HG03439 (cell line): ENCODE measurements around the gene ZNF736.
"Not testable (repeated sequence)": the region's sequence is repeated elsewhere in the genome, so short reads cannot be mapped to it uniquely, and the experiment has no call there.

Source experiments
- ATAC-seq: cut with Tn5 transposase; IDR thresholded peaks from one replicate; pipeline ENCODE4 v1.9.1; 2021; ENCODE audit warnings: mild to moderate bottlenecking, moderate library complexity; ENCODE audit not compliant: unreplicated experiment

The ZNF736 gene

DNA sequence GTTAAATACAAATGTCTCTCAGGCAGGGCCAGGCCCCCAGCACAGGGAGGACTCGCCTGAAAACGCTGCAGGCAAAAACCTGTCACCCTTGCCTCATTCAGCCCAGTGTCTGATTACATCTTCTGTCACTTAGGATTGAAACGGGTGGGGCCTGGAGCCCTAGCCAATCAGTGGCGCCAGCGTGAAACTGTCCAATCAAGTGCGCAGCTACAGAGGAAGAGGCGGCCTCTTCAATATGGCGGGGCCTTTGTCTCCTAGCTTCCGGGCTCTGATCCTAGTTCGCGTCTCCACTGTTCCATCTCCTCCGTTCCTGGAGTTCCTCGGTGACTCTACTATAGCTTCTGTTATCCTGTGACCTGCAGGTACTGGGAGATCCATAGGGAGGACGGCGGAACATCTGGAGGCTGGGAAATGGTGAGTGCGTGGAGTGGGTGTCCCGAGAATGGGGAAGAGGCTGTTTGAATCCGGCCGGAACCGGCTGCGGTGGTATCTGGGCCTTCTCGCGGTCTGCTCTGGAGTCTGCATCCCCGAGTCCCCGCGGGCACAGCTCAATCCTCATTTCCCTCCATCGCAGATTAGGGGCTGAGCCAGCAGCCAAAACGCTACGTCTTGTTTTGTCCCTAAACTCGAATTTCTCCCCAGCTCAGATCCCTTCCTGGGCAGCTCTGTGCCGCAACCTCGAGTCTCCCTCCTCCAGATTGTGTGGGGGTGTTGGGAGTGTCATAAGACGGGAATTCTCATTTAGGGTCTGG lies at the start of gene ZNF736:
Gene ZNF736 (plus strand): TSS at position 222 of the 752 bp plus-strand sequence. CDS start 190 bp downstream, at position 412.
- ATAC-seq, result peak; percentile 100

DNA sequence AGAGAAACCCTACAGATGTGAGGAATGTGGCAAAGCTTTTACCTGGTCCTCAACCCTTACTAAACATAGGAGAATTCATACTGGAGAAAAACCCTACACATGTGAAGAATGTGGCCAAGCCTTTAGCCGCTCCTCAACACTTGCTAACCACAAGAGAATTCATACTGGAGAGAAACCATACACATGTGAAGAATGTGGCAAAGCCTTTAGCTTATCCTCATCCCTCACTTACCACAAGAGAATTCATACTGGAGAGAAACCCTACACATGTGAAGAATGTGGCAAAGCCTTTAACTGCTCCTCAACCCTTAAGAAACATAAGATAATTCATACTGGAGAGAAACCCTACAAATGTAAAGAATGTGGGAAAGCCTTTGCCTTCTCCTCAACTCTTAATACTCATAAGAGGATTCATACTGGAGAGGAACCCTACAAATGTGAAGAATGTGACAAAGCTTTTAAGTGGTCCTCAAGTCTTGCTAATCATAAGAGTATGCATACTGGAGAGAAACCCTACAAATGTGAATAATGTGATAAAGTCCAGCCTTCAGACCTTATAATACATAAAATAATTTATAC lies 47.3 kb upstream of the ZNF736 start:
- no peak for ATAC-seq

DNA sequence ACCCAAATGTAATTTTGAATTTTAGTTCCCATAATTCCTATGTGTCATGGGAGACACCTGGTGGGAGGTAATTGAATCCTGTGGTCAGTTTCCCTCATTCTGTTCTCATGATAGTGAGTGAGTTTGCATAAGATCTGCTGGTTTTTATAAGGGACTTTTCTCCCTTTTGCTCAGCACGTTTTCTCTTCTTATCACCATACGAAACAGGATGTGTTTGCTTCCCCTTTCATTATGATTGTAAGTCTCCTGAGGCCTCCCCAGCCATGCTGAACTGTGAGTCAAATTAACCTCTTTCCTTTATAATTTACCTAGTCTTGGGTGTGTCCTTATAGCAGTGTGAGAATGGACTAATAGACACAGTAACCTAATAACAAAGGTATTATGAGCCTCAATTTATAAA lies 36.1 kb upstream of the ZNF736 start:
- ATAC-seq, result no peak

DNA sequence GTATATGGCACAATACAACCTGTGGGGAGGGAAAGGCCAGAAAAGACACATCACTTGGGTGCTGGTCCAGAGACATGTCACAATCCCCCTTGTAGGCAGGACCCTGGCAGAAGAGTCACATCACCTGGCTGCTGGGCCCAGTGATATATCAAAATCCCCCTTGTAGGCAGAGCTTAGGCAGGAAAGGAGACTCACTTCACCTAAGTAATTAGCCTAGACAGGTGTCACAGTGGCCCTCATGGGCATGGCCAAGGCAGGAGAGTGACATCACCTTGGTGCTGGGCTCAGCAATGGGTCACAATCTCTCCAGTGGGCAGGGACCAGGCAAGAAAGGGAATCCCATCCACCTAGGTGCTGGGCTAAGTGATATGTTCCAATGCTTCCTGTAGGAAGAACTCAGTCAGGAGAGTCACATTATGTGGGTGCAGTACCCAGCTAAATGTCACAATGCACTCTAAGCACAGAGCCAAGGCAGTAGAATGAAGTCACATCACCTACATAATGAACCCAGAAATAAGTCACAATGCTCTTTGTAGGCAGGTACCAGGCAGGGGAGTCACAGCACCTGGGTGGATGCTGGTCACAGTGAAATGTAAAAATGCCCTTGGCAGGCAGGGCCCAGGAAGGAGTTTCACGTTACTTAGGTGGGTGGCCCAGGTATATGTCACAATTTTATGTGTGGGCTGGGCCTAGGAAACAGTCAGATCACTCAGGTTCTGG lies 18.9 kb upstream of the ZNF736 start:
- ATAC-seq, result no peak

DNA sequence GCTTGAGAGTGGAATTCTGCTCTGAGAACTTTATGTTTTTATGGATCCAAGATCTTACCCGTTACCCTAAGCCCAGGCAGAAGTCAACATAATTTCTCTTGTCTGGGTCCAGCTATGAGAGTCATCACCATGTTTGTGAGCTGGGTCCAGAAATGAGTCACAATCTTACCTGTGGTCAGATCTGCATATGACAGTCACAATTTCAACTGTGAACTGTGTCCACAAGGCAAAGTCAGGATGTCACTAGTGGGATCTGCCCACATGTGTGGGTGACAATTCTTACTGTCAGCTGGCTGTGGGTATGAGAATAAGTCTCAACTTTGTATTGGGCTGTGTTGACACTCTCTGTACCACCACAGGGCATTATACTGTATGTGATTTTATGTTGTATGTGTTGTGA lies 16.3 kb upstream of the ZNF736 start:
- ATAC-seq, result not testable (repeated sequence)

DNA sequence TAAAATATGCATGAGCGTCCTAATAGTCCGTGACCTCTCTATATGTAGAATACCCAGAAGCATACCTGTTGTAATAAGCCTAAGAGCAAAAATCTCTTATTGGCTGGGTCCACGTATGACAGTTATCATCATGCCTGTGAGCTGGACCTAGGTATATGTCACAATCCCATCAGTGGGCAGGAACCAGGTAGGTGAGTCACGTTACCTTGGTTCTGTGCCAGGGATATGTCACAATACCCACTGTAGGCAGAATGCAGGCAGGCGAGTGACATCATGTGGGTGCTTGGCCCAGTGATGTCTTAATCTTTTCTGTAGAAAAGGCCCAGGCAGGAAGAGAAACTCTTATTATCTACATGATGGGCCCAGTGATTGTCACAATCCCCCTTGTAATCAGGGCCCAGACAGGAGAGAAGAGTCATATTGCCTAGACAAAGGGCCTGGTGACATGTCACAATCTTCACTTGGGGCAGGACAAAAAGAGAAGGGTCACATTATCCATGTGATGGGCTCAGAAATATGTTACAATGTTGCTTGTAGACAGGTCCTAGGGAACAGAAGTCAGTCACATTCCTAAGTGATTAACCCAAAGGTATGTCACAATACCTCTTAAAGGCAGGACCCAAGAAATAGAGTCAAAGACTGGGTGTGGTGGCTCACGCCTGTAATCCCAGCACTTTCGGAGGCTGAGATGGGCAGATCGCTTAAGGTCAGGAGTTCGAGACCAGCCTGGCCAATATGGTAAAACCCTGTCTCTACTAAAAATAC lies 12.9 kb upstream of the ZNF736 start:
- ATAC-seq, result no peak

DNA sequence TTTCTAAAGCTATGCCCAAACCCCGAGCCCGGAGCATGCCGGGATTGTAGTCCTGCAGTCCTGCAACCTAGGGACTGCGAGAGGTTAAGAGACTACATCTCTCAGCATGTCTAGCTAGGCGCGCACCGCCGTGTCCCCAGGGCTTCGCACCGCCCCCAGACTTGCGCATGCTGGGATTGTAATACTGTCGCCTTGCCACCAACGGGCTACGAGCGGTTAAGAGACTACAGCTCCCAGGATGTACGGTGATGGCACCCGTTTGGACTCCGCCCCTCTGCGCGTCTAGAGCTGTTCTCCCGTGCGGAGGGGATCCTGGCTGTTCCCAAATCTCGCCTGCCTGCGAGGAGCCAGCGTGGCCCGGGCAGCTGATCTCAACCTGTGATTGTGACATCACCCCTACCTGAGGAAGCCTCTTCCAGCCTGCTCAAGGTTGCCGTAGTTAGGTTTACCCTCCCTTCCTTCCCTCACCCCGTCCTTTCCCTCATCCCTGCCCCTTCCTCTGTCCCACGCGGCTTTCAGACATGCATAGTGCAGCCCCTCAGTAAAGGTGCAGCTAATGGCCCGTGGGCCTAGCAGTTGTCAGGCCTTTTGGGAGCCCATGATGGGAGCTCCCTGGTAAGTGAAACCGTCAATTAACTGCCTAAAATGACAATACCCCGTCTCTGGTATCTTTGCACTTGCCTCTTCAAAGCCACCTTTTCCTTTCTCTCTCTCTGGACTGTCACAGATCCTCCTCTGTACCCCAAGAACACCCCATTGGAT lies 6.3 kb upstream of the ZNF736 start:
- peak; percentile 99 for ATAC-seq

DNA sequence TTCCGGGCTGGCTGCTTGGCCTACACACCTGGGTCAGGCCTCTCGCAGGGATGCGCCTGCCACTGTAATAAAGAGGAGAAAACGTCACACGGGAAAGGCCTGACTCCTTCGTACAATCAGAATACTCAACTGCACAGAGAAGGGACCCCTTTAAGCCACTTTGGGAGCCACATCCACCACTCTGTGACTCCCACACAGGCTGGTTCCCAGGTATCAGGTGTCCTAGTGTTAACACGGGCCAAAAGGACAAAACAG lies 5.8 kb upstream of the ZNF736 start:
- ATAC-seq, result no peak

DNA sequence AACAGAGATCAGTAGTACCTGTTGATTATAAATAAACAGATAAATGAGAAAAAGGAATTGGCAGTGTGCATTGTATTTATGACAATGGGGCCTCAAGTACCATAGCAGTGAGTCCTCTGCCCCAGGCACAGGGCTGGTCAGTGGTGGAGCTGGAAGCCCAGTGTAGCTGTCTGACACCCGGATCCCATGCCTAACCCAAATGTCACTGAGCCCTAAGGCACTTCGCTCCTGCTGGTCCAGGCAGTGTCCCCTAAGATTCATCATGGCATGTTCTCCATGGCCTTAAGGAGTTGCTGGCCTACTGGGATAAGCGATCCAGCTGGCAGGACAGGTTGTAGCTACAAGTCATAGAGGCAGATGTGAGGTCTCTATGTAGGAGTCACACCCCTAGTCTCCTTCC lies 3.3 kb upstream of the ZNF736 start:
- no peak for ATAC-seq

DNA sequence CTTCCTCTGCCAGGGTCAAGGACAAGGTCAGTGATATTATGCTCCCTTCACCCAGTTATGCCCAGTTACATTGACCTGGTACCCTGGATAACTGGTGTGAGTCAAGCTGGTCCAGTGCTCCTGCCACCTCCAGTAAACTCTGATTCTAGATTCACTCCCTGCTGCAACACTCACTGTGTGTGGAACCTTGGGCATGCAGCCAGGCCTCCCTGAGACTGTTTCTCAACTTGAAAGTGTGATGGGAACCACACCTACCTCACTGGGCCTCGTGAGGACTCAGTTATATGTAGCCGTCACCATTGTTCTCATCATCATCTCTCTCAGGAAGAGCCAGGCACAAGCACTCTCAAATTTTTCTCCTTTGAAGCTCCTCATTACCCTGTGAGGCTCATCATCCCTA lies 935 bp upstream of the ZNF736 start:
- no peak for ATAC-seq

DNA sequence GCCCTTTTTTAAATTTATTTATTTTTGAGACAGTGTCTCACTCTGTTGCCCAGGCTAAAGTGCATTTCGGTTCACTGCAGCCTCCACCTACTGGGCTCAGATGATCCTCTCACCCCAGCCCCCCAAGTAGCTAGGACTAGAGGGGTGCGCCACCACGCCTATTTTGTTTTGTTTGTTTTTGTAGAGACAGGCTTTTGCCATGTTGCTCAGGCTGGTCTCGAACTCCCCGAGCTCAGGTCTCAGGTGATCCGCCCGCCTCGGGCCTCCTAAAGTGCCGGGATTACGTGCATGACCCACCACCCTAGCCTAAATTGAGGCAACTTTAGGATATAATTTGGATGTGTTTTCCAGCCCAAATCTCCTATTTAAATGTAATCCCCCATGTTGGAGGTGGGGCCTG lies 805 bp downstream of the ZNF736 start:
- ATAC-seq, result no peak

DNA sequence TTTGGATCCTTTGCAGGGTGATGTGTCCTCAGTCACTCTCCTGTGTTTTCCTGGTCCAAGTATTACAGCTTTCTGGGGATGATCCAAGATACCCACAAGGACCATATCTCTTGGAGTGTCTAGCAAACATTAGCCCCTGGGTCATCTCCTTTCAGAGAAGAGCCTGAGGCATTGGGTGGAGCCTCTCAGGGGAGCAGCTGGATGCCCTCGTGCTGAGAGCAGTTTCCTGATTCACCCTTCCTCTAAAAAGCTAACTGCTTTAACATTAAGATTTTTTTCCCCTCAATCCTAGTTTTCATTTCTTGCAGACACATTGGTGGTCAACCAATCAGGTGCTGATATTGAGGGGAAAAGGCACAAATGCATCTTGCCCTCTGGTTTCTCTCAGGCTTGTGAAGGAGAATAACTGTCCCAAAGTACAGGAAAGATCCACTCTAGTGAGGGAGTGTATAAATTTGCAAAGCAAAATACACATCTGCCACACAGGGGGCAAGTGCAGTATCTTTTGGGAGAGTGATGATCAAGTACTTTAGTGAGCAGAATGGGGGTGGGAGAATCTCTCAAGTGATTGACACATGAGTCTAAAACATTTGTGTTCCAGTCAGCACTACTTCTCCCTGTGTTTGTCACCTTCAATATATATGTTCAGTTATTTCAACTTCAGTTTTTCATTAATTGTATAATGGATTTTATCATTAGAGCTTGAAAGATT lies 2.4 kb downstream of the ZNF736 start:
- not testable (repeated sequence) for ATAC-seq

DNA sequence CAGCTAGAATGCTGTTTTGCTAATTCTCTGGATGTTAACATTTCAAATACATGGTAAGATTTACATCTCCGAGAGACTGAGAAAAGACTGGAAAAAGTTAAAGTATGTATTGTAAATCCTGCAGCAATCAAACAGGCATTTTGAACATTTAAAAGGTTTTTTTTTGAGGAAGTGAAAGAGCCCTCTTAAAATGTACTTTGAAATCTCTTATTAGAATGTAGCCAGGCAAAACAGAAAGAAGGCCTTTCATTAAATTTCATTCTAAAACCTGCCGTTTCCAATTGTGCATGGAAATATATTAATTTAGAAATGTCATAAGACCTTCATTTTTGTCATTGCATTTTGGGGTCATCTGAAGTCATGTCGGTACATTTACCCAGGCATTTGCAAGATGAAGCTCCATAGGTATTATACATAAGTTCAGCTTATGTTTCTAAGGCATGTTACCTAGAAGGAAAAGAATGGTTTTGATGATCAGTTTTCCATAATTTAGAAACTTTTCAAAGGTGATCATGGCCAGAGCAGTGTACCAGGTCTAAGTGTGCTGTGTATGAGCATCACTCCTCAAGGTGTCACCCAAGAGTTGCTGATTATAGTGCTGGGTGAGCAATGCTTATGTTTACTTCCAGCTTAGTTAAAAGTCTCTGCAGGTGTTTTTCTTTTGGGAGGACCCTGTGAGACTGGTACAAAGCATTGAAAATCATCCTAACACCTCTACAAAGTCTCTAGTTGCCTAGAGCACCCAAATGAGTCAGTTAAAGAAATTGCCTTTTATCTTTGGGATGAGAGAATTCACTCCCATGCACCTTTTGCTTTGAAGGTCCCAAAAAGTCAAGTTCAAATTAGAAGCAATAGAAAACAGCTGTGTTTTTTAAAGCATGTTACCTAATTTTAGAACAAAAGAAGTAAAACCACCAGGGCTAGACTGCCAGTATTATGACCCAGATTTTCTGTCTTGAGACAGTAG lies 7.1 kb downstream of the ZNF736 start:
- no peak for ATAC-seq

DNA sequence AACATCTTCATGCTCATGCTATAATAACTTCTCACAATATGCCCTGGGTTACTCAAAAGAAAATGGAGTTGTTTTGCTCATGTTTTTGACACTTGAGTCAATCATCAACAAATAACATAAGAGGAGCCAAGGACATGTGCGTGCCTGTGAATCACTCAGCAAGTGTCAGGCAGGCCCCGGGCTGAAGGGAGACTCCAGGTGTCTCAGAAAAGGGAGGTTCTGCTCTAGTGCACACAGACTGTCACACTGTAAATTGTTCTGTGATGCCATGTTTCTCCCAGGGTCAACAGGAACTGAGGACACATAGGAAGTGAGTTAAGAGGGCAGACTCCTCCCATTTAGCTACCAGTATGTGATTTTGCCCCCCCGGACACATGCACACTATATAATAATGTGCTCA lies 10.4 kb downstream of the ZNF736 start:
- not testable (repeated sequence) for ATAC-seq

DNA sequence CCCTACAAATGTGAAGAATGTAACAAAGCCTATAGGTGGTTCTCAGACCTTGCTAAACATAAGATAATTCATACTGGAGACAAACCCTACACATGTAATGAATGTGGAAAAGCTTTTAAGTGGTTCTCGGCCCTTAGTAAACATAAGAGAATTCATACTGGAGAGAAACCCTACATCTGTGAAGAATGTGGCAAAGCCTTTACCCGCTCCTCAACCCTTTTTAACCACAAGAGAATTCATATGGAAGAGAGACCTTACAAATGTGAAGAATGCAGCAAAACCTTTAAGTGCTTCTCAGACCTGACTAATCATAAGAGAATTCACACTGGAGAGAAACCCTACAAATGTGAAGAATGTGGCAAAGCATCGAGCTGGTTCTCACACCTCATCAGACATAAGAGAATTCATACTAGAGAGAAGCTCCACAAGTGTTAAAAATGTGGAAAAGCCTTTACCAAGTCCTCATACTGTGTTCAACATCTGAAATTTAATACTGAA lies 35.0 kb downstream of the ZNF736 start:
- ATAC-seq, result not testable (repeated sequence)

DNA sequence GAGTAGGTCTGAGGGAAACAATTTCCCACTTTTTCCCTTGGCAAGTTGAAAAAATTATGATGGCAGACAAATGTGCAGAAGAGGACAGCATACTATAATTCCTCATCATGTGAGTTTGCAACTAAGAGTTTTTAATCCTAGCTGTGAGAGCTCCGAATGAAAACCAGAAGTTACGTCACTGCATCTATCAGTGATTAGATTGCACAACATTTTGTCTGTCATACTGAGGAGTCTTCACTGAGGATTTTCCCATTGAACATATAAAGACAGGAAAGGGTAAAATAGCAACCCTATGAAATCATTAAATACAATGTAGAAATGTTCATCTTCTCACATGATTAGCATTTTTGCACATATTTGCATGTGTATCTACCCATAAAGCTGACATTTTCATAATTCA lies 45.8 kb downstream of the ZNF736 start:
- no peak for ATAC-seq

DNA sequence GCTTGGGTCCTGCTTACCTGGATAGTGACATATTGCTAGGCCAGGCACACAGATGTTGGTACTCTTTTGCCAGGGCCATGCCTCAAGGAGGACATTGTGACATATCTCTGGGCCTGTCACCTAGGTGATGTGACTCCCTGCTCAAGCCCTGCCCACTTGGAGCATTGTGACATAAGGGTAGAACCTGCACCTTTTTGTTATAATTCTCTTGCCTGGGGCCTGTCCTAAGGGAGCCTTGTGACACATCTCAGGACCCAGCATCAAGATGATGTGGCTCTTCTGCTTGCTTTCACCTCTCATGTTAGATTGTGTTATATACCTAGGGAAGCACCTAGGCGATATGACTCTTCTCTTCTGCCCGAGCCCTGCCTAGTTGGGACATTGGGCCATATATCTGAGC lies 57.4 kb downstream of the ZNF736 start:
- no peak for ATAC-seq

DNA sequence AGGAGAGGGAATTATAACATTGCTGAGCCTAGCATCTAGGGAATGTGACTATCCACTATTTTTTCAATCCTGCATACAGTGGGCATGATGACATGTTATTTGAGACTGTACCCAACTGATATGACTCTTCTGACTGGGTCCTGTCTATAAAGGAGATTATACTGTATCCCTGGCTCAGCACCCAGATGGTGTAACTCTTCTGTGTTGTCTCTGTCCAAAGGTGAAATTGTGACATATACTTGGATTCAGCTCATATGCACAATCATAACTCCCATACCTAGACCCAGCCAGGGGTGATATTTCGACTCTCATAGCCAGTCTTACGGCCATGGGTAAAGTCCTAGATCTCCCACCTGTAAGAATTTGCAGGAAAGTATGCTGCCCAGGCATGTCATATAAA lies 59.3 kb downstream of the ZNF736 start:
- no peak for ATAC-seq

DNA sequence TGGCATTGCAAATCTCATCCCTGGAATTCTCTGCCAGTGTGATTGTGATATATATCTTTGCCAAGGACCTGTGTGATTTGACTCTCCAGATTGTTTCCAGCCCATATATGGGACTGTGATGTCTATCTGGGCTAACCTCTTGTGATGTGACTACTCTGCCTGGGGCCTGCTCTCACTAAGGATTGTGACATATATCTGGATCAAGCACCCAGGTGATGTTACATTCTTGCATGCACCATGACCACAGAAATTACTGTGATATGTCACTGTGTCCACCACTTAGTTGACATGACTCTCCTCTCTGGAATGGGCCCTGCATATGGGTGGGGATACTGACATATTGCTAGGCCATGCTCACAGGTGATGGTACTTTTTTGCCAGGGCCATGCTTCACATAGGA lies 86.6 kb downstream of the ZNF736 start:
- no peak for ATAC-seq
